Measurements from ENCODE around the gene RRP1B. TPM values are rescaled to one million over a fixed set of nuclear protein-coding genes. Genes with fewer than 3 reads are reported as not detected.

RRP1B gene
- total and polyA plus RNA-seq, 9 of the 15 experiments (the other 6 are each of a cell fraction or from before 2014, with no cell fraction given), result 6.8 to 66.6 (median 41.9) TPM

DNA sequence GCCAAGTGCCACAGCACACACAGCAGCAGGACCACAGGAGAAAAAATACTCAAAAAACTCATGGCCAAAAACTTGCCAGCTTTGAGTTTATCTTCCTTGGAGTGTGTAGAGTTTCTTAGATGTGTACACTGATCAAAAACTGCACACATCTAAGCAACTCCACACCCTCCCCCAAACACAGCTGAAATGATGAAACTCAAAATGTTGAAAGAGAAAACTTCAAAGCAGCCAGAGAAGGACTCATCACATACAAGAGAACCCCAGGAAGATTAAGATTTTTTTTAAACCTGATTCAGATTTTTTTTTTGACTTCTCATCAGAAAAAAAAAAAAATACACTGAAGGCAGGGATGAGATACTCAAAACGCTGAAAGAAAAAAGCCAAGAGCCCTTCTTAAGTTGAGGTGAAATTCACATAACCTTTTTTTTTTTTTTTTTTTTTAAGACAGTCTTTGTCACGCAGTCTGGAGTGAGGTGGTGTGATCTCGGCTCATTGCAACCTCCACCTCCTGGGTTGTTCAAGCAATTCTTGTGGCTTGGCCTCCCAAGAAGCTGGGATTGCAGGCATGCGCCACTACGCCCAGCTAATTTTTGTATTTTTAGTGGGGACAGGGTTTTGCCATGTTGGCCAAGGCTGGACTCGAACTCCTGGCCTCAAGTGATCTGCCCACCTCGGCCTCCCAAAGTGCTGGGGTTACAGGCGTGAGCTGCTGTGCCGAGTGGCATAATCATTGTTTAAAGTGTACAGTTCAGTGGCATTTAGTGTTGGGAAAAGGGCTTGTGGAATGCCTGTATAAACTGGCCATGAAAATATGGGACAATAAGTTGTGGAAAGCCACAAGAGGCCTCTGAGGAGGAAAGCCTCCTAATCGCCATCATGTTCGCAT lies 38.6 kb downstream of the RRP1B start (continued):
- TF ChIP-seq, protein P1, sequence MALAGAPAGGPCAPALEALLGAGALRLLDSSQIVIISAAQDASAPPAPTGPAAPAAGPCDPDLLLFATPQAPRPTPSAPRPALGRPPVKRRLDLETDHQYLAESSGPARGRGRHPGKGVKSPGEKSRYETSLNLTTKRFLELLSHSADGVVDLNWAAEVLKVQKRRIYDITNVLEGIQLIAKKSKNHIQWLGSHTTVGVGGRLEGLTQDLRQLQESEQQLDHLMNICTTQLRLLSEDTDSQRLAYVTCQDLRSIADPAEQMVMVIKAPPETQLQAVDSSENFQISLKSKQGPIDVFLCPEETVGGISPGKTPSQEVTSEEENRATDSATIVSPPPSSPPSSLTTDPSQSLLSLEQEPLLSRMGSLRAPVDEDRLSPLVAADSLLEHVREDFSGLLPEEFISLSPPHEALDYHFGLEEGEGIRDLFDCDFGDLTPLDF (CRISPR knock-in tag; IDR thresholded peaks at IDR 0.05), result no peak
- TF ChIP-seq TBL1XR1 (IDR thresholded peaks at IDR 0.05; ENCODE audit: low read length in 2 of 2) (no peak), PHB2 (IDR thresholded peaks at IDR 0.05; ENCODE audit: low read depth) (no peak), ZNF583 (CRISPR knock-in tag; IDR thresholded peaks at IDR 0.05) (0 out of 2 replicates have a peak, but pooled peaks have one; percentile 20), HSF4 (CRISPR knock-in tag; IDR thresholded peaks at IDR 0.05; ENCODE audit: borderline replicate concordance) (peak; percentile 69; the same call in 1 of the 2 replicates), TRIM28 (IDR thresholded peaks at IDR 0.05) (peak; percentile 16; the same call in 1 of the 2 replicates), ZNF589 (CRISPR knock-in tag; IDR thresholded peaks at IDR 0.05; ENCODE audit: low read depth) (no peak), MECOM (CRISPR knock-in tag; IDR thresholded peaks at IDR 0.05) (0 out of 2 replicates have a peak, but pooled peaks have one; percentile 11), ZNF224 (CRISPR knock-in tag; IDR thresholded peaks at IDR 0.05) (no peak), PHF20 (IDR thresholded peaks at IDR 0.05; ENCODE audit: partially characterized antibody) (no peak), EGR1 (conservative IDR thresholded peaks at IDR 0.05) (no peak), CHCHD3 (CRISPR knock-in tag; IDR thresholded peaks at IDR 0.05) (no peak), ZZZ3 (IDR thresholded peaks at IDR 0.05) (no peak), FOSL1 (tag; conservative IDR thresholded peaks at IDR 0.05) (0 out of 2 replicates have a peak, but pooled peaks have one; percentile 6), E2F3 (CRISPR knock-in tag; IDR thresholded peaks at IDR 0.05) (no peak), ZNF282 (CRISPR knock-in tag; IDR thresholded peaks at IDR 0.05) (no peak), PHB (CRISPR knock-in tag; IDR thresholded peaks at IDR 0.05) (no peak), ZNF134 (CRISPR knock-in tag; conservative IDR thresholded peaks at IDR 0.05) (0 out of 2 replicates have a peak, but pooled peaks have one; percentile 31)
- TF ChIP-seq, protein P2, sequence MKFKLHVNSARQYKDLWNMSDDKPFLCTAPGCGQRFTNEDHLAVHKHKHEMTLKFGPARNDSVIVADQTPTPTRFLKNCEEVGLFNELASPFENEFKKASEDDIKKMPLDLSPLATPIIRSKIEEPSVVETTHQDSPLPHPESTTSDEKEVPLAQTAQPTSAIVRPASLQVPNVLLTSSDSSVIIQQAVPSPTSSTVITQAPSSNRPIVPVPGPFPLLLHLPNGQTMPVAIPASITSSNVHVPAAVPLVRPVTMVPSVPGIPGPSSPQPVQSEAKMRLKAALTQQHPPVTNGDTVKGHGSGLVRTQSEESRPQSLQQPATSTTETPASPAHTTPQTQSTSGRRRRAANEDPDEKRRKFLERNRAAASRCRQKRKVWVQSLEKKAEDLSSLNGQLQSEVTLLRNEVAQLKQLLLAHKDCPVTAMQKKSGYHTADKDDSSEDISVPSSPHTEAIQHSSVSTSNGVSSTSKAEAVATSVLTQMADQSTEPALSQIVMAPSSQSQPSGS (CRISPR knock-in tag; IDR thresholded peaks at IDR 0.05), result no peak
- TF ChIP-seq, protein P3, sequence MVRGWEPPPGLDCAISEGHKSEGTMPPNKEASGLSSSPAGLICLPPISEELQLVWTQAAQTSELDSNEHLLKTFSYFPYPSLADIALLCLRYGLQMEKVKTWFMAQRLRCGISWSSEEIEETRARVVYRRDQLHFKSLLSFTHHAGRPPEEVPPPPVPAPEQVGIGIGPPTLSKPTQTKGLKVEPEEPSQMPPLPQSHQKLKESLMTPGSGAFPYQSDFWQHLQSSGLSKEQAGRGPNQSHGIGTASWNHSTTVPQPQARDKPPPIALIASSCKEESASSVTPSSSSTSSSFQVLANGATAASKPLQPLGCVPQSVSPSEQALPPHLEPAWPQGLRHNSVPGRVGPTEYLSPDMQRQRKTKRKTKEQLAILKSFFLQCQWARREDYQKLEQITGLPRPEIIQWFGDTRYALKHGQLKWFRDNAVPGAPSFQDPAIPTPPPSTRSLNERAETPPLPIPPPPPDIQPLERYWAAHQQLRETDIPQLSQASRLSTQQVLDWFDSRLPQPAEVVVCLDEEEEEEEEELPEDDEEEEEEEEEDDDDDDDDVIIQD (CRISPR knock-in tag; IDR thresholded peaks at IDR 0.05), result no peak
- TF ChIP-seq, protein P4, sequence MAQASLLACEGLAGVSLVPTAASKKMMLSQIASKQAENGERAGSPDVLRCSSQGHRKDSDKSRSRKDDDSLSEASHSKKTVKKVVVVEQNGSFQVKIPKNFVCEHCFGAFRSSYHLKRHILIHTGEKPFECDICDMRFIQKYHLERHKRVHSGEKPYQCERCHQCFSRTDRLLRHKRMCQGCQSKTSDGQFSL (CRISPR knock-in tag; IDR thresholded peaks at IDR 0.05), result no peak
- TF ChIP-seq, protein P4 (tag; IDR thresholded peaks at IDR 0.05), result no peak
- TF ChIP-seq, protein P5, sequence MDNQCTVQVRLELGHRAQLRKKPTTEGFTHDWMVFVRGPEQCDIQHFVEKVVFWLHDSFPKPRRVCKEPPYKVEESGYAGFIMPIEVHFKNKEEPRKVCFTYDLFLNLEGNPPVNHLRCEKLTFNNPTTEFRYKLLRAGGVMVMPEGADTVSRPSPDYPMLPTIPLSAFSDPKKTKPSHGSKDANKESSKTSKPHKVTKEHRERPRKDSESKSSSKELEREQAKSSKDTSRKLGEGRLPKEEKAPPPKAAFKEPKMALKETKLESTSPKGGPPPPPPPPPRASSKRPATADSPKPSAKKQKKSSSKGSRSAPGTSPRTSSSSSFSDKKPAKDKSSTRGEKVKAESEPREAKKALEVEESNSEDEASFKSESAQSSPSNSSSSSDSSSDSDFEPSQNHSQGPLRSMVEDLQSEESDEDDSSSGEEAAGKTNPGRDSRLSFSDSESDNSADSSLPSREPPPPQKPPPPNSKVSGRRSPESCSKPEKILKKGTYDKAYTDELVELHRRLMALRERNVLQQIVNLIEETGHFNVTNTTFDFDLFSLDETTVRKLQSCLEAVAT (IDR thresholded peaks at IDR 0.05), result 0 out of 4 replicates have a peak, but pooled peaks of 1 of the 2 experiments have one; percentile 34

Data from K562 (cell line).